Activated CD4-positive, alpha-beta memory T cell treated with anti-CD3 and anti-CD28 coated beads, Interleukin-2, amount 10 ng/mL, durations not matched to agents 7 days and 5 days (primary cell): Measurements from ENCODE around the gene CAGE1. TPM values are rescaled to one million over a fixed set of nuclear protein-coding genes. Genes with fewer than 3 reads are reported as not detected.

Experiments used
- CTCF ChIA-PET: fragments of 350-600 bp; sonication (Branson Sonifier 250); formaldehyde crosslinking; loops from one replicate; lab custom pipeline; 2021; ENCODE audit warnings: antibody characterized with exemption, inconsistent platforms; lab: Charles Lee
- POLR2A ChIA-PET: fragments of 350-600 bp; sonication (Branson Sonifier 250); formaldehyde crosslinking; loops from one replicate; lab custom pipeline; 2021; ENCODE audit warnings: antibody characterized with exemption; lab: Charles Lee
- DNase-seq: peaks from one replicate; pipeline ENCODE4 v3.0.0-alpha.2; 2020
- H3K27ac Mint-ChIP-seq: one replicate; pipeline ENCODE4 v1.8.0; 2021; ENCODE audit warnings: mild to moderate bottlenecking, mixed read lengths
- H3K27me3 Mint-ChIP-seq: one replicate; pipeline ENCODE4 v1.8.0; 2021; ENCODE audit warnings: mixed read lengths
- H3K36me3 Mint-ChIP-seq: one replicate; pipeline ENCODE4 v1.8.0; 2021; ENCODE audit warnings: low read depth, mixed read lengths
- H3K4me1 Mint-ChIP-seq: one replicate; pipeline ENCODE4 v1.8.0; 2021; ENCODE audit warnings: mixed read lengths
- H3K4me3 Mint-ChIP-seq: one replicate; pipeline ENCODE4 v1.8.0; 2021; ENCODE audit warnings: mild to moderate bottlenecking, mixed read lengths
- H3K9me3 Mint-ChIP-seq: one replicate; pipeline ENCODE4 v1.8.0; 2021; ENCODE audit warnings: mixed read lengths
- total RNA-seq, 2 experiments: library from RNA; stranded (reverse); gene quantifications; one replicate each; pipeline ENCODE4 v1.2.3, GENCODE V29; 2021

Gene CAGE1
- under 1 TPM in 1 of 2 experiments, not detected in 1; 0.08 TPM for total RNA-seq

- H3K4me1 Mint-ChIP-seq = peaks cover 41% of the 10 kb centered on the region
- POLR2A ChIA-PET = interaction anchor here (0.9 to 5.6 kb wide), 11 partner anchors 12 to 712 kb away, joined by 3 to 61 read pairs (median 4); partner anchors contain the start of genes BLOC1S5, EEF1E1, SNRNP48 and SSR1
These were observed at the start of gene CAGE1, which contains the start of gene RIOK1 for GRCh38 chr6:7389451-7390225. CAGE1 (minus strand) TSS chr6:7389742; CDS start chr6:7387173, 2,569 bp downstream. RIOK1 (plus strand) TSS chr6:7389808; CDS start chr6:7390003, 195 bp downstream.

GRCh38 chr6:7439228-7439627 is 49.7 kb upstream of the CAGE1 start:
- no peaks in the 10 kb centered on the region for H3K36me3 Mint-ChIP-seq
- ChIA-PET CTCF (no interaction called here), POLR2A (interaction anchor here (1.3 kb wide), 1 partner anchor 50 kb away, joined by 4 read pairs; the partner anchor contains the start of genes CAGE1 and RIOK1)
- H3K4me3 Mint-ChIP-seq = no peak overlapping the region
- DNase-seq = no peak
- H3K27me3 Mint-ChIP-seq = no peaks in the 10 kb centered on the region
- no peak overlapping the region for H3K27ac Mint-ChIP-seq
- H3K9me3 Mint-ChIP-seq = peaks cover 7% of the 10 kb centered on the region
- H3K4me1 Mint-ChIP-seq = peaks cover 19% of the 10 kb centered on the region

More at GRCh38 chr6:7389451-7390225, at the start of gene CAGE1, which contains the start of gene RIOK1:
- CTCF ChIA-PET = interaction anchor here (0.7 to 4.5 kb wide), 8 partner anchors 12 to 713 kb away, joined by 3 to 28 read pairs (median 4); partner anchors contain the start of gene SNRNP48
- H3K27me3 Mint-ChIP-seq = no peaks in the 10 kb centered on the region
- peak within 1 kb of the TSS; percentile 85 for H3K4me3 Mint-ChIP-seq
- peaks cover 17% of the 10 kb centered on the region for H3K36me3 Mint-ChIP-seq
- no peaks in the 10 kb centered on the region for H3K9me3 Mint-ChIP-seq
- H3K27ac Mint-ChIP-seq = peak within 1 kb of the TSS; percentile 94
- DNase-seq = peak; percentile 96

GRCh38 chr6:7438011-7438410 is 48.5 kb upstream of the CAGE1 start:
- POLR2A ChIA-PET = no interaction called here
- DNase-seq = no peak
- Mint-ChIP-seq H3K9me3 (peaks cover 7% of the 10 kb centered on the region), H3K27me3 (no peaks in the 10 kb centered on the region), H3K4me1 (peaks cover 19% of the 10 kb centered on the region), H3K4me3 (no peak overlapping the region), H3K36me3 (no peaks in the 10 kb centered on the region), H3K27ac (no peak overlapping the region)
- CTCF ChIA-PET = no interaction called here

GRCh38 chr6:7434672-7435071 is 45.1 kb upstream of the CAGE1 start:
- Mint-ChIP-seq H3K9me3 (peaks cover 2% of the 10 kb centered on the region), H3K27ac (no peak overlapping the region), H3K36me3 (no peaks in the 10 kb centered on the region), H3K4me1 (peaks cover 11% of the 10 kb centered on the region), H3K4me3 (no peak overlapping the region), H3K27me3 (no peaks in the 10 kb centered on the region)
- ChIA-PET POLR2A (no interaction called here), CTCF (no interaction called here)
- no peak for DNase-seq

GRCh38 chr6:7433121-7433617 is 43.6 kb upstream of the CAGE1 start:
- no peak for DNase-seq
- H3K4me1 Mint-ChIP-seq = peaks cover 2% of the 10 kb centered on the region
- no peaks in the 10 kb centered on the region for H3K27me3 Mint-ChIP-seq
- no peaks in the 10 kb centered on the region for H3K36me3 Mint-ChIP-seq
- POLR2A ChIA-PET = no interaction called here
- peaks cover 2% of the 10 kb centered on the region for H3K9me3 Mint-ChIP-seq
- no peak overlapping the region for H3K27ac Mint-ChIP-seq
- H3K4me3 Mint-ChIP-seq = no peak overlapping the region
- CTCF ChIA-PET = no interaction called here

GRCh38 chr6:7432391-7433120 is 43.0 kb upstream of the CAGE1 start:
- CTCF ChIA-PET = no interaction called here

GRCh38 chr6:7431674-7432390 is 42.3 kb upstream of the CAGE1 start:
- no peak for DNase-seq
- H3K36me3 Mint-ChIP-seq = no peaks in the 10 kb centered on the region
- no peaks in the 10 kb centered on the region for H3K4me1 Mint-ChIP-seq
- no peaks in the 10 kb centered on the region for H3K27me3 Mint-ChIP-seq
- H3K4me3 Mint-ChIP-seq = no peak overlapping the region
- no peak overlapping the region for H3K27ac Mint-ChIP-seq
- H3K9me3 Mint-ChIP-seq = peaks cover 2% of the 10 kb centered on the region
- POLR2A ChIA-PET = no interaction called here
- CTCF ChIA-PET = no interaction called here

More at GRCh38 chr6:7432391-7433120, 43.0 kb upstream of the CAGE1 start:
- POLR2A ChIA-PET = no interaction called here
- H3K4me1 Mint-ChIP-seq = peaks cover 2% of the 10 kb centered on the region
- peaks cover 2% of the 10 kb centered on the region for H3K9me3 Mint-ChIP-seq
- H3K27ac Mint-ChIP-seq = no peak overlapping the region
- no peak for DNase-seq
- H3K4me3 Mint-ChIP-seq = no peak overlapping the region
- H3K27me3 Mint-ChIP-seq = no peaks in the 10 kb centered on the region
- H3K36me3 Mint-ChIP-seq = no peaks in the 10 kb centered on the region

GRCh38 chr6:7431313-7431673 is 41.8 kb upstream of the CAGE1 start:
- ChIA-PET POLR2A (no interaction called here), CTCF (no interaction called here)
- no peak overlapping the region for H3K27ac Mint-ChIP-seq
- no peaks in the 10 kb centered on the region for H3K27me3 Mint-ChIP-seq
- H3K9me3 Mint-ChIP-seq = peaks cover 2% of the 10 kb centered on the region
- DNase-seq = no peak
- no peaks in the 10 kb centered on the region for H3K4me1 Mint-ChIP-seq
- no peaks in the 10 kb centered on the region for H3K36me3 Mint-ChIP-seq
- H3K4me3 Mint-ChIP-seq = no peak overlapping the region

- no peaks in the 10 kb centered on the region for H3K9me3 Mint-ChIP-seq
- DNase-seq = no peak
- H3K4me1 Mint-ChIP-seq = no peaks in the 10 kb centered on the region
- H3K36me3 Mint-ChIP-seq = no peaks in the 10 kb centered on the region
- no peaks in the 10 kb centered on the region for H3K27me3 Mint-ChIP-seq
- ChIA-PET POLR2A (no interaction called here), CTCF (interaction anchor here (1.1 kb wide), 1 partner anchor 17 kb away, joined by 3 read pairs; no protein-coding TSS in a partner anchor)
- H3K4me3 Mint-ChIP-seq = no peak overlapping the region
- no peak overlapping the region for H3K27ac Mint-ChIP-seq
These were observed 37.1 kb upstream of the CAGE1 start for GRCh38 chr6:7426447-7427169.

GRCh38 chr6:7425808-7426190 is 36.3 kb upstream of the CAGE1 start:
- no peaks in the 10 kb centered on the region for H3K27me3 Mint-ChIP-seq
- H3K27ac Mint-ChIP-seq = no peak overlapping the region
- DNase-seq = no peak
- no peaks in the 10 kb centered on the region for H3K9me3 Mint-ChIP-seq
- no peaks in the 10 kb centered on the region for H3K4me1 Mint-ChIP-seq
- ChIA-PET POLR2A (no interaction called here), CTCF (interaction anchor here (0.7 to 1.1 kb wide), 3 partner anchors 18 to 143 kb away, joined by 3 to 6 read pairs (median 3); no protein-coding TSS in a partner anchor)
- no peak overlapping the region for H3K4me3 Mint-ChIP-seq
- no peaks in the 10 kb centered on the region for H3K36me3 Mint-ChIP-seq

GRCh38 chr6:7424967-7425807 is 35.6 kb upstream of the CAGE1 start:
- ChIA-PET POLR2A (no interaction called here), CTCF (interaction anchor here (0.6 to 1.1 kb wide), 4 partner anchors 24 to 943 kb away, joined by 3 to 6 read pairs (median 3); no protein-coding TSS in a partner anchor)
- Mint-ChIP-seq H3K4me3 (no peak overlapping the region), H3K27ac (no peak overlapping the region), H3K9me3 (no peaks in the 10 kb centered on the region), H3K4me1 (no peaks in the 10 kb centered on the region), H3K27me3 (no peaks in the 10 kb centered on the region), H3K36me3 (peaks cover 3% of the 10 kb centered on the region)
- DNase-seq = no peak
